ENCODE data around the gene OR6K6.
A peak's percentile ranks its signal among the peaks of the same experiment; 100 is the strongest.

OR6K6 gene, protein sequence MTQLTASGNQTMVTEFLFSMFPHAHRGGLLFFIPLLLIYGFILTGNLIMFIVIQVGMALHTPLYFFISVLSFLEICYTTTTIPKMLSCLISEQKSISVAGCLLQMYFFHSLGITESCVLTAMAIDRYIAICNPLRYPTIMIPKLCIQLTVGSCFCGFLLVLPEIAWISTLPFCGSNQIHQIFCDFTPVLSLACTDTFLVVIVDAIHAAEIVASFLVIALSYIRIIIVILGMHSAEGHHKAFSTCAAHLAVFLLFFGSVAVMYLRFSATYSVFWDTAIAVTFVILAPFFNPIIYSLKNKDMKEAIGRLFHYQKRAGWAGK

DNA sequence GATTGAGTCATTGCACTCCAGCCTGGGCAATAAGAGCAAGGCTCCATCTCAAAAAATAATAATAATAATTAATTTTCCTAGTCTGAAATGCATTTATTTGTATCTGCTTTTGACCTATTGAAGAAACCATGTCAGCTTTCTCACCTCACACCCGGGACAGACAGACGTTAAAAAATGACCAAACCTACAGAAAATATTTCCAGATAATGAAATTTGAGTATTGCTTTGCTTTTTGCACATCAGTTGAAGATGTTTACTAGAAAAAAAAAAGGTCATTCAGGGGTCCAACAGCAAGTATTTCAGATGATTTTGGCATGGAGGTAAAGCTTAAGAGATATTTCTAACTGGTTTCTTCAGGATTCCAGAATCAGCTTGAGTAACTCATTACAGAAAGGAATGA, at the start of gene OR6K6:
TSS of gene OR6K6 (plus strand) at position 301 of the 400 bp plus-strand sequence. CDS start 168 bp downstream, outside the sequence.
- DNase-seq, result no peak

GRCh38 chr1:158706096-158706495, 48.4 kb upstream of the OR6K6 start:
- no peak for DNase-seq

- DNase-seq, result no peak
Observed at GRCh38 chr1:158711098-158711497, 43.4 kb upstream of the OR6K6 start.

GRCh38 chr1:158714754-158715153, 39.8 kb upstream of the OR6K6 start:
- DNase-seq, result no peak

- no peak for DNase-seq
Observed at GRCh38 chr1:158716335-158716734, 38.2 kb upstream of the OR6K6 start.

DNA sequence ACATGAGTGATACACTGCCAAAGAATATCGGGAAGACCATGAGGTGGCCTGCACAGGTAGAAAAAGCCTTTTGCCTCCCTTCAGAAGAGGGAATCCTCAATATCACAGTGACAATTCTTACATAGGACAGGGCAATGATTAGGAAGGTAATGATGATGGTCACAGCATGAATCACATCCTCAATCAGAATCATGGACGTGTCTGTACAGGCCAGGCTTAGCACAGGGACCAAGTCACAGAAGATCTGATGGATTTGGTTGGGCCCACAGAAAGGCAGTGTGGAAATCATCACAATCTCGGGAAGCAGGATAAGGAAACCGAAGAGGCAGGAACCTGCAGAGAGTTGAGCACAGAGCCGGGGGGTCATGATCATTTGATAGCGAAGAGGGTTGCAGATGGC, 37.2 kb upstream of the OR6K6 start:
- no peak for DNase-seq

GRCh38 chr1:158719664-158720063, 34.9 kb upstream of the OR6K6 start:
- DNase-seq, result no peak

- no peak for DNase-seq
Observed at GRCh38 chr1:158720620-158721019, 33.9 kb upstream of the OR6K6 start, which contains the start of gene OR6K3. TSS of gene OR6K3 (minus strand) at chr1:158720720. CDS start at chr1:158718115, 2,605 bp downstream.

DNA sequence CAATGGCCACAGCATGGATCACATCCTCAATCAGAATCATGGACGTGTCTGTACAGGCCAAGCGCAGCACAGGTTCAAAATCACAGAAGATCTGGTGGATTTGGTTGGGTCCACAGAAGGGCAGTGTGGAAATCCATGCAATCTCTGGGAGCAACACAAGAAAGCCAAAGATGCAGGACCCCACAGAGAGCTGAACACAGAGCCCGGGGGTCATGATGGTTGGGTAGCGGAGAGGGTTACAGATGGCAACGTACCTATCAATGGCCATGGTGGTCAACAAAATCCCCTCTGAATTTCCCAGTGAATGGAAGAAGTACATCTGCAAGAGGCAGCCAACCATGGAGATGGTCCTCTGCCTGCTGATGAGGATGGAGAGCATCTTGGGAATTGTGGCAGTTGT, 30.1 kb upstream of the OR6K6 start:
- DNase-seq, result no peak

DNA sequence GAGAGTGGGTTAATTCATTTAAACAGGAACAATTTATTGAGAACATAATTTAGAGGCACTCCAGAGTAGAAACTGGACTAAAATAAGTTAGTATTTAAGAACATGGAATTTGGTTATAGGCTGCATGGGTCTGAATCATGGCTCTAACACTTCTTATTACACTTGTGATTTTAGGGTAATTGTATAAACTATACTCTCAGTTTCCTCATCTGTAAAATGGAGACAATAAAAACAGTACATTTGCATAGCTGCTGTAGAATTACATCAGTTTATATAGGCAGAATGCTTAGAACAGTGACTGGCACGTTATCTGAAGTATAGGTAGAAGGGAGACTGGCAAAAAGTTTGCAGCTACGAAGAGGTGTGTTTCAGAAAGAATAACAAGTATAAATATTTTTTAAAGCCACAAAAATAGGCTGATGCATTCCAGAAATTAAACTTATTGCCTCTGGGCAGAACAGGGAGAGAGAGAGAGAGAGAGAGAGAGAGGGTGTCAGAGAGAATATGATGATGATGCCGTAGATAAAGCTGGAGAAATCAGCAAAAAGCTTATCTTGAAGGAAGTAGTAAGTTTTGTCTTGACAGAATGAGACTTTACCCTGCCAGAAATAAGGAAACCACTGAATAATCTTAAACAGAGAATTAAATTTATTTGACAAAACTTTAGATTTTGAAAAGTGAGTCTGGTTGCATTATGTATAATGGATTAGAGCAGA, 25.9 kb upstream of the OR6K6 start:
- no peak for DNase-seq

- DNase-seq, result no peak
Observed at GRCh38 chr1:158730453-158730852, 24.1 kb upstream of the OR6K6 start.

DNA sequence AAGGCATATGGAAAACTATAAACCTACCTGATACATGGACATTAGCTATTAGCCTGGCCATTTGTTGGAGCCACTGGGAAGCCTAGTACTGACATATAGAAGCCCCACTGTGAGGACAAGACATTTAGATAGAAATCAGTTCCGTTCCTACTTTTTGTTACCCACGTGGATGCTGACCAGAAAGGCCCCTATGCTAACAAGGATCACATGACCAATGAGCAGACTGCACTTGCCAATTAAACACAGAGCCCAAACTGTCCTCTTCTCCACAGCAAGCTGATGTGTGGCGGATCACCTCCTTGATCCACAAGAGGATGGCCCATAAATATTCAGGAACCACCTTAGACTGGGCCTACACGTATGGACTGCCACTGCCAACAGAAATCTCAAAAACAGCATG, 22.8 kb upstream of the OR6K6 start:
- no peak for DNase-seq

GRCh38 chr1:158732524-158732923, 22.0 kb upstream of the OR6K6 start:
- DNase-seq, result no peak

- DNase-seq, result no peak
Observed at GRCh38 chr1:158735848-158736247, 18.7 kb upstream of the OR6K6 start.

GRCh38 chr1:158752155-158752712, 2.3 kb upstream of the OR6K6 start:
- DNase-seq, result no peak

GRCh38 chr1:158771950-158772866, 17.7 kb downstream of the OR6K6 start, which contains the start of gene OR6N1:
TSS of gene OR6N1 (minus strand) at chr1:158772195. CDS start at chr1:158766682, 5,513 bp downstream.
- no peak for DNase-seq

DNA sequence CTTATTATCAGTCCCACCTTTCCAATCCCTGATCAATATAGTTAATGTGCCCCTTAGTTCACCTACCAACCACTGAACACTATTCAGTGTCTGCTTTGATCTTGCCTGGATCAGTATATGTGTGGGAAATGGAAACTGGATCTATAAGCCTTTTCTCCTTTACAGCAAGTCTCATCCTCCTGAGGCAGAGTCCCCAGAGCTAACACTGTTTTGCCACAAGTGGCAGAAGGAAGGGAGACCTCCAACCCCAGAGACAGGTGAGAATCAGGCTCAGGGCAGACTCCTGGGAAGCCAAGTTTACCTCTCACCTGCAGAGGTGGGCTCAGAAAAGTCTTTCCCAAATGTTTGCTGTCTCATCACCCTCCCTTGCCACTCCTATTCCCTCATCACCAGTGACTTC, 26.6 kb downstream of the OR6K6 start, which contains the start of gene OR6N2:
TSS of gene OR6N2 (minus strand) at position 101 of the 400 bp plus-strand sequence. CDS start 3,569 bp downstream, outside the sequence.
- no peak for DNase-seq

- peak; percentile 30 for DNase-seq
Observed at GRCh38 chr1:158793604-158794003, 39.1 kb downstream of the OR6K6 start.

GRCh38 chr1:158794247-158794646, 39.7 kb downstream of the OR6K6 start:
- no peak for DNase-seq

- no peak for DNase-seq
Observed at GRCh38 chr1:158798531-158798930, 44.0 kb downstream of the OR6K6 start.

GRCh38 chr1:158799689-158800088, 45.2 kb downstream of the OR6K6 start:
- DNase-seq, result no peak

GRCh38 chr1:158800526-158800925, 46.0 kb downstream of the OR6K6 start:
- no peak for DNase-seq

- no peak for DNase-seq
Observed at GRCh38 chr1:158801396-158801795, 46.9 kb downstream of the OR6K6 start.

Data from activated gamma-delta T cell treated with Interleukin-2 at 50 U/mL for 16 hours (primary cell).